DOHH2 (cell line): Measurements from ENCODE around the gene BAIAP2L1.

Experiments
- CTCF ChIP-seq: fragments of 200-600 bp; sonication (generic); IDR thresholded peaks from one replicate; pipeline ENCODE4 v1.5.1; 2014; ENCODE audit warnings: antibody characterized with exemption, mild to moderate bottlenecking, low read depth, low read length; ENCODE audit not compliant: poor library complexity, severe bottlenecking
- EZH2phosphoT487 ChIP-seq: fragments of 200-600 bp; sonication (generic); IDR thresholded peaks from 2 replicates; pipeline ENCODE4 v1.6.1; 2017; ENCODE audit warnings: borderline replicate concordance, mild to moderate bottlenecking, antibody characterized with exemption, low read length, moderate library complexity, mixed read lengths

DNA sequence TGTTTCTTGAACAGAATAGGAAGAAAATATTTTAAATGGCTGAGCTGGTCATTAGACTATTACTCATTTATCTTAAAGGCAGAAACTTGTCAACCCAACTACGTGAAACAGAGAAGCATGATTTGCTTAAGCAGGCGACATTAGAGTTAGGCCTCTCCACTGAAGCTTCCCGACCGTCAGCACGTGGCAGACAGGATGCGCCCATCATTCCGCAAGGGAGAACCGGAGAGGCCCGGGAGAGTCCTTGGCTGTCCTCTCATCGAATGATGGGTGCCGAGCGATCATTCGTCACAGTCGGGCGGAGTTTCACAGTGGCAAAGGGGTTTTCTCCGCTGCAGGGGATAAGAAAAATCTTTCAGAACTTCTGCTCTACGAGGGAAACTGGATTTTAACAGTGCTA, 107.6 kb downstream of the BAIAP2L1 start:
- no peak for TF ChIP-seq CTCF
- no peak for TF ChIP-seq EZH2phosphoT487
